ENCODE results near the gene TMEM108.

GRCh38 chr3:133238015-133238414 lies 199.8 kb downstream of the TMEM108 start:
- TF ChIP-seq, protein P1, sequence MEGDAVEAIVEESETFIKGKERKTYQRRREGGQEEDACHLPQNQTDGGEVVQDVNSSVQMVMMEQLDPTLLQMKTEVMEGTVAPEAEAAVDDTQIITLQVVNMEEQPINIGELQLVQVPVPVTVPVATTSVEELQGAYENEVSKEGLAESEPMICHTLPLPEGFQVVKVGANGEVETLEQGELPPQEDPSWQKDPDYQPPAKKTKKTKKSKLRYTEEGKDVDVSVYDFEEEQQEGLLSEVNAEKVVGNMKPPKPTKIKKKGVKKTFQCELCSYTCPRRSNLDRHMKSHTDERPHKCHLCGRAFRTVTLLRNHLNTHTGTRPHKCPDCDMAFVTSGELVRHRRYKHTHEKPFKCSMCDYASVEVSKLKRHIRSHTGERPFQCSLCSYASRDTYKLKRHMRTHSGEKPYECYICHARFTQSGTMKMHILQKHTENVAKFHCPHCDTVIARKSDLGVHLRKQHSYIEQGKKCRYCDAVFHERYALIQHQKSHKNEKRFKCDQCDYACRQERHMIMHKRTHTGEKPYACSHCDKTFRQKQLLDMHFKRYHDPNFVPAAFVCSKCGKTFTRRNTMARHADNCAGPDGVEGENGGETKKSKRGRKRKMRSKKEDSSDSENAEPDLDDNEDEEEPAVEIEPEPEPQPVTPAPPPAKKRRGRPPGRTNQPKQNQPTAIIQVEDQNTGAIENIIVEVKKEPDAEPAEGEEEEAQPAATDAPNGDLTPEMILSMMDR (IDR thresholded peaks at IDR 0.05) = no peak
- no peak for TF ChIP-seq POLR2A (IDR thresholded peaks at IDR 0.05)
